WERI-Rb-1 (cell line): ENCODE data around the gene RELL1.

Experiments
- DNase-seq: peaks from one replicate; pipeline ENCODE4 v3.0.0-alpha.2; 2020
- H3K27ac ChIP-seq: fragments of 250-450 bp; sonication (Bioruptor Pico); 2 replicates; pipeline ENCODE4 v1.5.1; 2020; ENCODE audit warnings: mild to moderate bottlenecking, moderate library complexity
- H3K27me3 ChIP-seq: fragments of 250-450 bp; sonication (Bioruptor Pico); 2 replicates; pipeline ENCODE4 v1.5.1; 2021; ENCODE audit warnings: mild to moderate bottlenecking, low read depth, moderate library complexity; ENCODE audit not compliant: insufficient read depth, severe bottlenecking
- H3K36me3 ChIP-seq: fragments of 250-450 bp; sonication (Bioruptor Pico); 2 replicates; pipeline ENCODE4 v1.5.1; 2020; ENCODE audit warnings: mild to moderate bottlenecking, moderate library complexity
- H3K4me3 ChIP-seq: 2 replicates; pipeline ENCODE4 v1.5.1; 2011; ENCODE audit warnings: low read depth, mild to moderate bottlenecking, control low read depth, low read length
- H3K9me3 ChIP-seq: fragments of 250-450 bp; sonication (Bioruptor Pico); 2 replicates; pipeline ENCODE4 v1.5.1; 2021; ENCODE audit warnings: mild to moderate bottlenecking, moderate library complexity; ENCODE audit not compliant: severe bottlenecking
- TF ChIP-seq, protein P1 (sequence below): IDR thresholded peaks from 2 replicates; pipeline ENCODE4 v1.5.1; 2011; ENCODE audit warnings: low read depth, mild to moderate bottlenecking, control low read depth, inconsistent platforms, low read length

Gene RELL1

DNA sequence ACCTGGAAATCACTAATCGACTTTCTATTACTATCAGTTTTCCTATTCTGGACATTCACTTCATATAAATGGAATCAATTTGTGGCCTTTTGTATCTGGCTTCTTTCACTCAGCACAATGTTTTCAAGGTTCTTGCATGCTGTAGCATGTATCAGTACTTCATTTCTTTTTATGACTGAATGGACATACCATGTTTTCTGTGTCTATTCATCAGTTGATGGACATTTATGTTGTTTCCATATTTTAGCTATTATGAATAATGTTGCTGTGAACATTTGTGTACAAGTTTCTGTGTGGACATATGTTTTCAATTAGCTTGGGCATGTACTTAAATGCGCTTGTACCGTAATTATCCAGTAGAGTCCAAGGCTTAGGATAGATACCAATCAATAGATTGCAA, 19.9 kb upstream of the RELL1 start:
- Histone ChIP-seq H3K27me3 (peaks cover 32% of the 10 kb centered on the region), H3K4me3 (no peak overlapping the region), H3K9me3 (peaks cover 7% of the 10 kb centered on the region), H3K36me3 (no peaks in the 10 kb centered on the region), H3K27ac (no peak overlapping the region)
- TF ChIP-seq, protein P1, sequence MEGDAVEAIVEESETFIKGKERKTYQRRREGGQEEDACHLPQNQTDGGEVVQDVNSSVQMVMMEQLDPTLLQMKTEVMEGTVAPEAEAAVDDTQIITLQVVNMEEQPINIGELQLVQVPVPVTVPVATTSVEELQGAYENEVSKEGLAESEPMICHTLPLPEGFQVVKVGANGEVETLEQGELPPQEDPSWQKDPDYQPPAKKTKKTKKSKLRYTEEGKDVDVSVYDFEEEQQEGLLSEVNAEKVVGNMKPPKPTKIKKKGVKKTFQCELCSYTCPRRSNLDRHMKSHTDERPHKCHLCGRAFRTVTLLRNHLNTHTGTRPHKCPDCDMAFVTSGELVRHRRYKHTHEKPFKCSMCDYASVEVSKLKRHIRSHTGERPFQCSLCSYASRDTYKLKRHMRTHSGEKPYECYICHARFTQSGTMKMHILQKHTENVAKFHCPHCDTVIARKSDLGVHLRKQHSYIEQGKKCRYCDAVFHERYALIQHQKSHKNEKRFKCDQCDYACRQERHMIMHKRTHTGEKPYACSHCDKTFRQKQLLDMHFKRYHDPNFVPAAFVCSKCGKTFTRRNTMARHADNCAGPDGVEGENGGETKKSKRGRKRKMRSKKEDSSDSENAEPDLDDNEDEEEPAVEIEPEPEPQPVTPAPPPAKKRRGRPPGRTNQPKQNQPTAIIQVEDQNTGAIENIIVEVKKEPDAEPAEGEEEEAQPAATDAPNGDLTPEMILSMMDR: no peak
- DNase-seq: no peak

DNA sequence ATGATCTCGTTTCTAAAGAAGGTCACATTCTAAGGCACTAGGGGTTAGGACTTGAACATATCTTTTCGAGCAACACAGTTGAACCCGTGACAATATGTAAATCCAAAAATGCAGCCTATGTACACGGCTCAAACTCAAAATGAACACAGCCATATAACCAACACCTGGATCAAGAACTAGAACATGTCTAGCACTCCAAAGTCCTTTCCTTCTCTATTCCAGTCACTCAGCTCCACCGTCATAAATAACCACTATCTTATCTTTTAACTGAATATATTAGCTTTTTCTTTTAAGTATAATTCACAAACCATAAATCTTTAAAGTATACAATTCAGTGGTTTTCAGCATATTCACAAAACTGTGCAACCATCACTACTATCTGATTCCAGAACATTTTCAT, 19.4 kb upstream of the RELL1 start:
- peaks cover 7% of the 10 kb centered on the region for H3K9me3 ChIP-seq
- H3K36me3 ChIP-seq: no peaks in the 10 kb centered on the region
- no peak overlapping the region for H3K4me3 ChIP-seq
- DNase-seq: no peak
- no peak overlapping the region for H3K27ac ChIP-seq
- TF ChIP-seq, protein P1: no peak
- peaks cover 32% of the 10 kb centered on the region for H3K27me3 ChIP-seq

DNA sequence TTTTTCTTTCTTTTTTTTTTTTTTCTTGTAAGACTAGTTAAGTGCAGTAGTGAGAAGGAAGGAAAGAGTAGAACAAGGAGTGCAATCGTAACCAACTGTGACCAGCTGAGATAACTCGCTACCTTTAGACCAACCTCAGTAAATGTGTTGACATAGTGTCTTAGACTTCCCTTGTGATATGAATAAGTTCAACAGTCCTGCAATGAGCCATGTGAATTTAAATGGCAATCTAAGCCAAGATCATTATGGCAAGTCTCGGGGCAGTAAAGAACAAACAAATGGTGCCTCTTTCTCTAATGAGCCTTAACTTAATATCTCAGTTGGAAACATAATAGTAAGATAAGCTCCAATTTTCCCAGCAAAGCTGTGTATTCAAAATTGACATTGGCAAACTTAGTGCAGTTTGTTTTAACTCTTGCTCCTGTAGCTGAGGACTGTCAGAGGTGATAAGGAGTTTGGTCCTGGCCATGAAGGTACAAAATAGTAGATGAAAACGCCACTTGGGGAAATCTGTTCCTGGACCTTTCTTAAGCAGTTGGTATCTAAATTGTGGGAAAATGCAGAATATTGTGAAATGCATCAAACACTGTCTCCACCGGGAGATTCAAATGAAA, 13.8 kb upstream of the RELL1 start:
- Histone ChIP-seq H3K27me3 (peaks cover 47% of the 10 kb centered on the region), H3K36me3 (no peaks in the 10 kb centered on the region), H3K9me3 (no peaks in the 10 kb centered on the region), H3K27ac (no peak overlapping the region), H3K4me3 (no peak overlapping the region)
- TF ChIP-seq, protein P1: no peak
- no peak for DNase-seq

DNA sequence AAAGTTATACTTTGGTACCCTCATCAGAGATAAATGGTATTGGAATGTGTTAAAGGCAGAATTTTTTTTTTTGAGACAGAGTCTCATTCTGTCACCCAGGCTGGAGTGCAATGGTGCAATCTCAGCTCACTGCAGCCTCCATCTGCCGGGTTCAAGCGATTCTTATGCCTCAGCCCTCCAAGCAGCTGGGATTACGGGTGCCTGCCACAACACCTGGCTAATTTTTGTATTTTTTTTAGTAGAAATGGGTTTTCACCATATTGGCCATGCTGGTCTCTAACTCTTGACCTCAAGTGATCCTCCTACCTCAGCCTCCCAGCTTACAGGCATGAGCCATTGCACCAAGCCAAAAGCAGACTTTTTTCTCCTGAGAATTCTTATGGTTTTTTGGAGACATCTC, 11.4 kb upstream of the RELL1 start:
- Histone ChIP-seq H3K27me3 (peaks cover 53% of the 10 kb centered on the region), H3K27ac (no peak overlapping the region), H3K4me3 (no peak overlapping the region), H3K36me3 (no peaks in the 10 kb centered on the region), H3K9me3 (peaks cover 5% of the 10 kb centered on the region)
- TF ChIP-seq, protein P1: no peak
- DNase-seq: no peak

DNA sequence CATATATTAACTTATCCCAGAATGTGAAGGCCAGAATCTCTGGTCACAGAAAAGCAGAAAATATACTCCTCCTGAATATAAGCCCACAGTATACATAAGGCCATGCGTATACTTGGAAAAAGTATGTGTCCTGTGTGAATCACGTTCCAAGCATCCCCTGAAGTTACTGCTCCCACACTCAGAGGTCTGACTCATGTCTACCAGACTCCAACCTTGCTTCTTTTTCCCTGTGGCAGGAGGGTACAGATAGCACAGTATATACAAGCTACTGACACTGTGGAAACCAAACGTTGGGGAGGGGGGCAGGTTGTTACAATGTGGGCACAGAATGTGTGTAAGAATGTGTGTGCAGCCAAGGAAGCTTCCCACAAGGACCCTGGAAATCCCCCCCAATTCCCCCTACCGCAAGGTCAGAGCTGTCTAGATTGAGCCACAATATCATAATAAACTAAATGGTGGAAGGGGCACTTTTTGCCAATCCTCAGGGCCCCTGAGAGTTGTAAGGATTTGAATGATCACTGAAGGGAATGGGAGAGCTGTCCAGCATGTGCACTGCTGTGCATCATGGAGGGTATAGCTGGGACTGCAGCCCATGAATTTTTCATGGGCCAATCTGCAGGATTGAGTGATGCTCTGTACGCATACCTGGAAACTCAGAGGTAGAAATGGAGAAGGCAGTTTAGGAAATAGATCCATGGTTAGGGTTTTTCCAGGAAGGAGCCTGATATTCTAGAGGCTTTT, 7.4 kb upstream of the RELL1 start:
- Histone ChIP-seq H3K36me3 (no peaks in the 10 kb centered on the region), H3K4me3 (no peak overlapping the region), H3K9me3 (peaks cover 5% of the 10 kb centered on the region), H3K27ac (no peak overlapping the region), H3K27me3 (peaks cover 38% of the 10 kb centered on the region)
- TF ChIP-seq, protein P1: no peak
- DNase-seq: no peak
